HepG2 (cell line): ENCODE results near the gene BAZ1B. TPM values are rescaled to one million over a fixed set of nuclear protein-coding genes. Genes with fewer than 3 reads are reported as not detected.

Experiments
- ATAC-seq: fragments of 200-7000 bp; cut with Tn5 transposase; 3 replicates; pipeline ENCODE4 v1.9.1; 2020; ENCODE audit warnings: mild to moderate bottlenecking, moderate library complexity
- BruUV-seq: library from RNA; stranded (reverse); fragments of 400-500 nt; replicated peaks from 2 replicates; lab custom pipeline; 2021; lab: Mats Ljungman, UMichigan
- CTCF ChIA-PET: fragments of 300-600 bp; formaldehyde crosslinking; extraction: SDS; loops from one replicate; lab custom pipeline; 2021; ENCODE audit warnings: low total read pairs, inconsistent platforms, low intra/inter-chr PET ratio; lab: Yijun Ruan, JAX
- POLR2A ChIA-PET: fragments of 350-600 bp; sonication (Branson Sonifier 250); formaldehyde crosslinking; loops from one replicate; lab custom pipeline; 2020; ENCODE audit warnings: antibody characterized with exemption, inconsistent platforms; lab: Yijun Ruan, JAX
- DNase-seq: peaks from one replicate; pipeline ENCODE4 v3.0.0-alpha.2; 2015; ENCODE audit warnings: low spot score
- FAIRE-seq: peaks from 3 replicates; lab custom pipeline; 2011; peaks lifted over from hg19 to GRCh38; lab: Jason Lieb, UNC
- H2AFZ ChIP-seq: one replicate; pipeline ENCODE4 v1.6.1; 2011; ENCODE audit warnings: low read length, inconsistent platforms
- H3K27ac ChIP-seq: fragments of 300-600 bp; 3 replicates; pipeline ENCODE4 v1.8.0; 2011; ENCODE audit warnings: mixed run types, mild to moderate bottlenecking, mixed read lengths, low read length, inconsistent platforms; ENCODE audit not compliant: insufficient read depth; ENCODE audit errors: extremely low read length
- H3K27me3 ChIP-seq, 2 experiments: fragments of 200-600 bp in 1 of 2; 2 replicates in 1 of 2; 3 replicates in 1 of 2; pipeline versions ENCODE4 v1.6.0 to v1.8.0; 2011; ENCODE audit warnings: low read length in 2 of 2, mild to moderate bottlenecking in 2 of 2, moderate library complexity in 2 of 2, inconsistent platforms in 1 of 2; ENCODE audit not compliant: insufficient read depth in 2 of 2, control insufficient read depth in 1 of 2
- H3K36me3 ChIP-seq, 2 experiments: fragments of 200-600 bp in 1 of 2; replicated peaks in 1 of 2; 2 replicates in 1 of 2; 3 replicates in 1 of 2; pipeline versions ENCODE4 v1.5.1 to v1.8.0; 2011; ENCODE audit warnings: low read length in 2 of 2, inconsistent platforms in 1 of 2; ENCODE audit not compliant: insufficient read depth in 2 of 2, control insufficient read depth in 1 of 2
- H3K4me1 ChIP-seq: 2 replicates; pipeline ENCODE4 v1.5.1; 2012; ENCODE audit warnings: low read length, inconsistent platforms; ENCODE audit not compliant: insufficient read depth
- H3K4me2 ChIP-seq: 2 replicates; pipeline ENCODE4 v1.6.0; 2011; ENCODE audit warnings: low read depth, low read length, inconsistent platforms
- H3K4me3 ChIP-seq, 3 experiments: fragments of 200-600 bp in 1 of 3; sonication (generic), shearing (Covaris generic) in 1 of 3; replicated peaks in 1 of 3; 2 replicates each; pipeline ENCODE4 v1.5.1; 2011 to 2016; ENCODE audit warnings: low read length in 3 of 3, inconsistent platforms in 2 of 3, low read depth in 2 of 3, mild to moderate bottlenecking in 2 of 3, control low read depth in 1 of 3, mixed read lengths in 1 of 3; ENCODE audit not compliant: insufficient read depth in 1 of 3
- H3K79me2 ChIP-seq: one replicate; pipeline ENCODE4 v1.6.1; 2011; ENCODE audit warnings: low read length, inconsistent platforms; ENCODE audit not compliant: insufficient read depth
- H3K9ac ChIP-seq: 2 replicates; pipeline ENCODE4 v1.6.0; 2011; ENCODE audit warnings: mild to moderate bottlenecking, low read depth, low read length, inconsistent platforms; ENCODE audit not compliant: insufficient read depth
- H3K9me3 ChIP-seq: 2 replicates; pipeline ENCODE4 v1.5.1; 2012; ENCODE audit warnings: mild to moderate bottlenecking, low read length
- H4K20me1 ChIP-seq: 2 replicates; pipeline ENCODE4 v1.6.0; 2011; ENCODE audit warnings: inconsistent platforms, mild to moderate bottlenecking, low read length, moderate library complexity; ENCODE audit not compliant: insufficient read depth
- CBX5 ChIP-seq: sonication (generic); formaldehyde crosslinking; IDR thresholded peaks from 2 replicates; pipeline ENCODE4 v1.4.0; 2020; ENCODE audit warnings: missing genetic modification reagents, borderline replicate concordance
- KLF12 ChIP-seq: sonication (generic); formaldehyde crosslinking; IDR thresholded peaks from 2 replicates; pipeline ENCODE4 v1.4.0; 2020; ENCODE audit warnings: missing genetic modification reagents, borderline replicate concordance
- XRCC5 ChIP-seq: fragments of 200-400 bp; formaldehyde crosslinking; optimal IDR thresholded peaks from 2 replicates; pipeline ENCODE3; 2017; ENCODE audit warnings: mild to moderate bottlenecking, low read length
- ZBTB44 ChIP-seq: sonication (generic); formaldehyde crosslinking; IDR thresholded peaks from 2 replicates; pipeline ENCODE4 v1.4.0; 2020; ENCODE audit warnings: missing genetic modification reagents
- ZNF501 ChIP-seq: sonication (generic); formaldehyde crosslinking; IDR thresholded peaks from 2 replicates; pipeline ENCODE4 v1.5.1; 2020; ENCODE audit warnings: mild to moderate bottlenecking, moderate library complexity, missing genetic modification reagents
- ZNF678 ChIP-seq: sonication (generic); formaldehyde crosslinking; IDR thresholded peaks from 2 replicates; pipeline ENCODE4 v1.4.0; 2020; ENCODE audit warnings: mild to moderate bottlenecking, missing genetic modification reagents
- WGBS: methylation state at CpG from one replicate; pipeline ENCODE4 v1.1.6; 2017; ENCODE audit warnings: low lambda C conversion rate; 5-methylcytosine and 5-hydroxymethylcytosine counted together
- in situ Hi-C: cut with HindIII; loops from 2 replicates; pipeline ENCODE4 v1.10.0; 2017; ENCODE audit warnings: low pct_unique_long_range_greater_than_20kb; ENCODE audit not compliant: extremely low pct_ligation_motif_present
- intact Hi-C: fragments of 100-400 bp; cut with micrococcal nuclease; formaldehyde crosslinking; loops from one replicate; pipeline ENCODE4 v1.10.0; 2022; ENCODE audit not compliant: unreplicated experiment
- polyA plus RNA-seq, 8 experiments: library from polyadenylated mRNA; depleted of rRNA in 3 of 8; stranded (reverse) in 7 of 8; unstranded in 1 of 8; fragments of >200 nt; fragmentation: Illumina TruSeq in 4 of 8; extraction: Trizol in 4 of 8; gene quantifications; 2 replicates each; pipeline versions ENCODE4 v1.2.1 to v1.2.3, GENCODE V29; 2011 to 2016; ENCODE audit warnings: low read depth in 4 of 8, missing spikeins in 1 of 8, mixed read lengths in 1 of 8; ENCODE audit not compliant: insufficient read depth in 1 of 8
- total RNA-seq, 5 experiments: library from RNA; depleted of rRNA; stranded (reverse); fragments of >200 nt; fragmentation: Illumina TruSeq; extraction: Trizol; gene quantifications; 2 replicates each; pipeline ENCODE4 v1.2.3, GENCODE V29; 2016; ENCODE audit warnings: low read depth in 1 of 5
- TF ChIP-seq, protein P1 (sequence below): IDR thresholded peaks from 2 replicates; pipeline ENCODE4 v1.4.0; 2020; ENCODE audit warnings: mild to moderate bottlenecking, missing genetic modification reagents
- TF ChIP-seq, protein P2 (sequence below): sonication (generic); formaldehyde crosslinking; conservative IDR thresholded peaks from 2 replicates; pipeline ENCODE4 v1.4.0; 2020; ENCODE audit warnings: missing genetic modification reagents
- TF ChIP-seq, protein P3 (sequence below): sonication (generic); formaldehyde crosslinking; conservative IDR thresholded peaks from 2 replicates; pipeline ENCODE4 v1.4.0; 2020; ENCODE audit warnings: mild to moderate bottlenecking, missing genetic modification reagents, moderate library complexity

BAZ1B gene
- total and polyA plus RNA-seq, 2 of the 13 experiments (the other 11 are each of a cell fraction or from before 2014, with no cell fraction given): 18.6 to 69.4 TPM

DNA sequence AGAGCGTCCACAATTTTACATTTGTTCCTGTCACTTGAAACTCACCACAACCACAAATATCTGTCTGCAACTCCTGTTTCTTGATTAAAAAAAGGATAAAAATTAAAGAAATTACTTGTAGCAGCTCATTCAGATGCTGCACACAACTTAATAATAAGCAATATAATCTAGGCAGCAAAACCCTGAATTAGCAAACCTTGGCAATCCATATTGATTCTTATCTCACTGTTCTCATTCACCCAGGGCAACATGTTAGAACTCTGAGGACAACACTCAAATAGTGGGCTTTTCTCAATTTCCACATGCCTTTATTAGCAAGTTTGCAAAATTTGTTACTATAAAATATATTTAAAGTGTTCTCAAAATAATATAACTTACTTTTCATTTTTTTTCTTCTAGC, 38.9 kb downstream of the BAZ1B start:
- H3K9me3 ChIP-seq: no peaks in the 10 kb centered on the region
- ChIA-PET CTCF (no interaction called here), POLR2A (no interaction called here)
- H4K20me1 ChIP-seq: 0 out of 2 replicates have a peak, but pooled peaks cover 5% of the 10 kb centered on the region
- no peak overlapping the region for H3K4me3 ChIP-seq
- WGBS: 100% methylated on average over 1 of the region's 1 CpG
- H2AFZ ChIP-seq: no peak overlapping the region
- peaks cover 9 to 80% of the 10 kb centered on the region in 2 experiments for H3K36me3 ChIP-seq
- no peak overlapping the region for H3K4me2 ChIP-seq
- DNase-seq (no peak), FAIRE-seq (no peak), ATAC-seq (no peak)
- H3K9ac ChIP-seq: no peak overlapping the region
- TF ChIP-seq, protein P1, sequence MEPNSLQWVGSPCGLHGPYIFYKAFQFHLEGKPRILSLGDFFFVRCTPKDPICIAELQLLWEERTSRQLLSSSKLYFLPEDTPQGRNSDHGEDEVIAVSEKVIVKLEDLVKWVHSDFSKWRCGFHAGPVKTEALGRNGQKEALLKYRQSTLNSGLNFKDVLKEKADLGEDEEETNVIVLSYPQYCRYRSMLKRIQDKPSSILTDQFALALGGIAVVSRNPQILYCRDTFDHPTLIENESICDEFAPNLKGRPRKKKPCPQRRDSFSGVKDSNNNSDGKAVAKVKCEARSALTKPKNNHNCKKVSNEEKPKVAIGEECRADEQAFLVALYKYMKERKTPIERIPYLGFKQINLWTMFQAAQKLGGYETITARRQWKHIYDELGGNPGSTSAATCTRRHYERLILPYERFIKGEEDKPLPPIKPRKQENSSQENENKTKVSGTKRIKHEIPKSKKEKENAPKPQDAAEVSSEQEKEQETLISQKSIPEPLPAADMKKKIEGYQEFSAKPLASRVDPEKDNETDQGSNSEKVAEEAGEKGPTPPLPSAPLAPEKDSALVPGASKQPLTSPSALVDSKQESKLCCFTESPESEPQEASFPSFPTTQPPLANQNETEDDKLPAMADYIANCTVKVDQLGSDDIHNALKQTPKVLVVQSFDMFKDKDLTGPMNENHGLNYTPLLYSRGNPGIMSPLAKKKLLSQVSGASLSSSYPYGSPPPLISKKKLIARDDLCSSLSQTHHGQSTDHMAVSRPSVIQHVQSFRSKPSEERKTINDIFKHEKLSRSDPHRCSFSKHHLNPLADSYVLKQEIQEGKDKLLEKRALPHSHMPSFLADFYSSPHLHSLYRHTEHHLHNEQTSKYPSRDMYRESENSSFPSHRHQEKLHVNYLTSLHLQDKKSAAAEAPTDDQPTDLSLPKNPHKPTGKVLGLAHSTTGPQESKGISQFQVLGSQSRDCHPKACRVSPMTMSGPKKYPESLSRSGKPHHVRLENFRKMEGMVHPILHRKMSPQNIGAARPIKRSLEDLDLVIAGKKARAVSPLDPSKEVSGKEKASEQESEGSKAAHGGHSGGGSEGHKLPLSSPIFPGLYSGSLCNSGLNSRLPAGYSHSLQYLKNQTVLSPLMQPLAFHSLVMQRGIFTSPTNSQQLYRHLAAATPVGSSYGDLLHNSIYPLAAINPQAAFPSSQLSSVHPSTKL (CRISPR knock-in tag): no peak
- TF ChIP-seq CBX5 (CRISPR knock-in tag) (no peak), ZNF678 (CRISPR knock-in tag) (no peak), ZNF501 (CRISPR knock-in tag) (no peak), KLF12 (no peak), ZBTB44 (CRISPR knock-in tag) (no peak), XRCC5 (no peak)
- TF ChIP-seq, protein P2, sequence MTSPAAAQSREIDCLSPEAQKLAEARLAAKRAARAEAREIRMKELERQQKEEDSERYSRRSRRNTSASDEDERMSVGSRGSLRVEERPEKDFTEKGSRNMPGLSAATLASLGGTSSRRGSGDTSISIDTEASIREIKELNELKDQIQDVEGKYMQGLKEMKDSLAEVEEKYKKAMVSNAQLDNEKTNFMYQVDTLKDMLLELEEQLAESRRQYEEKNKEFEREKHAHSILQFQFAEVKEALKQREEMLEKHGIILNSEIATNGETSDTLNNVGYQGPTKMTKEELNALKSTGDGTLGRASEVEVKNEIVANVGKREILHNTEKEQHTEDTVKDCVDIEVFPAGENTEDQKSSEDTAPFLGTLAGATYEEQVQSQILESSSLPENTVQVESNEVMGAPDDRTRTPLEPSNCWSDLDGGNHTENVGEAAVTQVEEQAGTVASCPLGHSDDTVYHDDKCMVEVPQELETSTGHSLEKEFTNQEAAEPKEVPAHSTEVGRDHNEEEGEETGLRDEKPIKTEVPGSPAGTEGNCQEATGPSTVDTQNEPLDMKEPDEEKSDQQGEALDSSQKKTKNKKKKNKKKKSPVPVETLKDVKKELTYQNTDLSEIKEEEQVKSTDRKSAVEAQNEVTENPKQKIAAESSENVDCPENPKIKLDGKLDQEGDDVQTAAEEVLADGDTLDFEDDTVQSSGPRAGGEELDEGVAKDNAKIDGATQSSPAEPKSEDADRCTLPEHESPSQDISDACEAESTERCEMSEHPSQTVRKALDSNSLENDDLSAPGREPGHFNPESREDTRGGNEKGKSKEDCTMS (CRISPR knock-in tag): no peak
- TF ChIP-seq, protein P3, sequence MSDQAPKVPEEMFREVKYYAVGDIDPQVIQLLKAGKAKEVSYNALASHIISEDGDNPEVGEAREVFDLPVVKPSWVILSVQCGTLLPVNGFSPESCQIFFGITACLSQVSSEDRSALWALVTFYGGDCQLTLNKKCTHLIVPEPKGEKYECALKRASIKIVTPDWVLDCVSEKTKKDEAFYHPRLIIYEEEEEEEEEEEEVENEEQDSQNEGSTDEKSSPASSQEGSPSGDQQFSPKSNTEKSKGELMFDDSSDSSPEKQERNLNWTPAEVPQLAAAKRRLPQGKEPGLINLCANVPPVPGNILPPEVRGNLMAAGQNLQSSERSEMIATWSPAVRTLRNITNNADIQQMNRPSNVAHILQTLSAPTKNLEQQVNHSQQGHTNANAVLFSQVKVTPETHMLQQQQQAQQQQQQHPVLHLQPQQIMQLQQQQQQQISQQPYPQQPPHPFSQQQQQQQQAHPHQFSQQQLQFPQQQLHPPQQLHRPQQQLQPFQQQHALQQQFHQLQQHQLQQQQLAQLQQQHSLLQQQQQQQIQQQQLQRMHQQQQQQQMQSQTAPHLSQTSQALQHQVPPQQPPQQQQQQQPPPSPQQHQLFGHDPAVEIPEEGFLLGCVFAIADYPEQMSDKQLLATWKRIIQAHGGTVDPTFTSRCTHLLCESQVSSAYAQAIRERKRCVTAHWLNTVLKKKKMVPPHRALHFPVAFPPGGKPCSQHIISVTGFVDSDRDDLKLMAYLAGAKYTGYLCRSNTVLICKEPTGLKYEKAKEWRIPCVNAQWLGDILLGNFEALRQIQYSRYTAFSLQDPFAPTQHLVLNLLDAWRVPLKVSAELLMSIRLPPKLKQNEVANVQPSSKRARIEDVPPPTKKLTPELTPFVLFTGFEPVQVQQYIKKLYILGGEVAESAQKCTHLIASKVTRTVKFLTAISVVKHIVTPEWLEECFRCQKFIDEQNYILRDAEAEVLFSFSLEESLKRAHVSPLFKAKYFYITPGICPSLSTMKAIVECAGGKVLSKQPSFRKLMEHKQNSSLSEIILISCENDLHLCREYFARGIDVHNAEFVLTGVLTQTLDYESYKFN: no peak
- peaks cover 24% of the 10 kb centered on the region for H3K79me2 ChIP-seq
- BruUV-seq: no TSS peak
- intact Hi-C loops (no loop called here), in situ Hi-C loops (no loop called here)
- H3K27ac ChIP-seq: no peak overlapping the region
- no peaks in the 10 kb centered on the region for H3K4me1 ChIP-seq
- H3K27me3 ChIP-seq: no peaks in the 10 kb centered on the region
